GM18870 (cell line): ENCODE measurements around the gene NCK2.

ENCODE experiments used
- ATAC-seq: cut with Tn5 transposase; IDR thresholded peaks from one replicate; pipeline ENCODE4 v1.9.1; 2021; ENCODE audit warnings: moderate library complexity; ENCODE audit not compliant: unreplicated experiment

NCK2 gene

GRCh38 chr2:105744909-105745853 lies at the start of gene NCK2:
Gene NCK2 (plus strand): TSS chr2:105744912. CDS start chr2:105855064, 110,152 bp downstream.
- no peak for ATAC-seq

GRCh38 chr2:105697781-105698449 lies 46.8 kb upstream of the NCK2 start:
- ATAC-seq: no peak

GRCh38 chr2:105698820-105699219 lies 45.9 kb upstream of the NCK2 start:
- ATAC-seq: no peak

GRCh38 chr2:105701042-105701441 lies 43.7 kb upstream of the NCK2 start:
- ATAC-seq: no peak

GRCh38 chr2:105708697-105709096 lies 36.0 kb upstream of the NCK2 start:
- no peak for ATAC-seq

GRCh38 chr2:105711394-105711793 lies 33.3 kb upstream of the NCK2 start:
- no peak for ATAC-seq

- no peak for ATAC-seq
These were observed 32.4 kb upstream of the NCK2 start for GRCh38 chr2:105712166-105712915.

- ATAC-seq: no peak
These were observed 31.6 kb upstream of the NCK2 start for GRCh38 chr2:105712981-105713596.

- no peak for ATAC-seq
These were observed 30.6 kb upstream of the NCK2 start for GRCh38 chr2:105714141-105714540.

- no peak for ATAC-seq
These were observed 25.7 kb upstream of the NCK2 start for GRCh38 chr2:105718846-105719481.

GRCh38 chr2:105721991-105722511 lies 22.7 kb upstream of the NCK2 start:
- ATAC-seq: no peak

GRCh38 chr2:105722726-105723297 lies 21.9 kb upstream of the NCK2 start:
- ATAC-seq: no peak

GRCh38 chr2:105723431-105723830 lies 21.3 kb upstream of the NCK2 start:
- no peak for ATAC-seq

GRCh38 chr2:105725388-105725787 lies 19.3 kb upstream of the NCK2 start:
- no peak for ATAC-seq

- no peak for ATAC-seq
These were observed 14.5 kb upstream of the NCK2 start for GRCh38 chr2:105730170-105730569.

GRCh38 chr2:105731511-105731910 lies 13.2 kb upstream of the NCK2 start:
- ATAC-seq: no peak

GRCh38 chr2:105732101-105732500 lies 12.6 kb upstream of the NCK2 start:
- ATAC-seq: no peak

- ATAC-seq: no peak
These were observed 11.6 kb upstream of the NCK2 start for GRCh38 chr2:105732955-105733607.

GRCh38 chr2:105733875-105734274 lies 10.8 kb upstream of the NCK2 start:
- ATAC-seq: no peak
